NCI-H1930 (cell line): ENCODE results near the gene TMTC1.
"Not testable (repeated sequence)": the region's sequence is repeated elsewhere in the genome, so short reads cannot be mapped to it uniquely, and the experiment has no call there.

Experiments
- DNase-seq, 2 experiments: peaks; one replicate each; lab custom pipeline; 2025; lab: John Stamatoyannopoulos, UW

Gene TMTC1

GRCh38 chr12:29566441-29566840 is 217.3 kb downstream of the TMTC1 start:
- no peak for DNase-seq

- no peak for DNase-seq
Measured at GRCh38 chr12:29565727-29566126, 218.0 kb downstream of the TMTC1 start.

- no peak for DNase-seq
Measured at GRCh38 chr12:29564925-29565324, 218.8 kb downstream of the TMTC1 start.

- no peak for DNase-seq
Measured at GRCh38 chr12:29563636-29564035, 220.1 kb downstream of the TMTC1 start.

- no peak for DNase-seq
Measured at GRCh38 chr12:29563071-29563470, 220.7 kb downstream of the TMTC1 start.

- DNase-seq, result no peak
Measured at GRCh38 chr12:29562110-29562804, 221.5 kb downstream of the TMTC1 start.

GRCh38 chr12:29561664-29562071 is 222.1 kb downstream of the TMTC1 start:
- no peak for DNase-seq

- DNase-seq, result no peak
Measured at GRCh38 chr12:29559198-29559597, 224.5 kb downstream of the TMTC1 start.

GRCh38 chr12:29556363-29556762 is 227.4 kb downstream of the TMTC1 start:
- no peak for DNase-seq

- DNase-seq, result not testable (repeated sequence)
Measured at GRCh38 chr12:29555451-29555850, 228.3 kb downstream of the TMTC1 start.

- DNase-seq, result no peak
Measured at GRCh38 chr12:29552994-29553748, 230.6 kb downstream of the TMTC1 start.

GRCh38 chr12:29552324-29552927 is 231.3 kb downstream of the TMTC1 start:
- peak; percentile 15 to 22 for DNase-seq

- no peak for DNase-seq
Measured at GRCh38 chr12:29551812-29552211, 231.9 kb downstream of the TMTC1 start.

GRCh38 chr12:29547864-29548263 is 235.9 kb downstream of the TMTC1 start:
- DNase-seq, result no peak

GRCh38 chr12:29547151-29547632 is 236.6 kb downstream of the TMTC1 start:
- DNase-seq, result no peak

- DNase-seq, result no peak
Measured at GRCh38 chr12:29546000-29546399, 237.7 kb downstream of the TMTC1 start.

- DNase-seq, result no peak
Measured at GRCh38 chr12:29545102-29545467, 238.7 kb downstream of the TMTC1 start.

- DNase-seq, result no peak
Measured at GRCh38 chr12:29544428-29545101, 239.2 kb downstream of the TMTC1 start.

GRCh38 chr12:29543036-29543435 is 240.7 kb downstream of the TMTC1 start:
- no peak for DNase-seq

GRCh38 chr12:29537298-29537697 is 246.4 kb downstream of the TMTC1 start:
- no peak for DNase-seq

- DNase-seq, result no peak
Measured at GRCh38 chr12:29534935-29535334, 248.8 kb downstream of the TMTC1 start.

GRCh38 chr12:29533815-29534489 is 249.8 kb downstream of the TMTC1 start:
- no peak for DNase-seq
